Brain microvascular endothelial cell (primary cell): ENCODE results near the gene ARHGAP24.
"Not testable (repeated sequence)": the region's sequence is repeated elsewhere in the genome, so short reads cannot be mapped to it uniquely, and the experiment has no call there.

Experiments
- DNase-seq: peaks from one replicate; pipeline ENCODE4 v3.0.0-alpha.2; 2020
- H3K27ac ChIP-seq: fragments of 250-450 bp; sonication (Bioruptor Pico); 2 replicates; pipeline ENCODE4 v1.5.1; 2020; ENCODE audit warnings: mild to moderate bottlenecking, moderate library complexity
- H3K27me3 ChIP-seq: fragments of 250-450 bp; sonication (Bioruptor Pico); replicated peaks from 2 replicates; pipeline ENCODE4 v1.5.1; 2020; ENCODE audit warnings: mild to moderate bottlenecking
- H3K36me3 ChIP-seq: fragments of 250-450 bp; sonication (Bioruptor Pico); replicated peaks from 2 replicates; pipeline ENCODE4 v1.5.1; 2020; ENCODE audit warnings: mild to moderate bottlenecking
- H3K4me3 ChIP-seq: 2 replicates; pipeline ENCODE4 v1.5.1; 2011; ENCODE audit warnings: low read depth, mild to moderate bottlenecking, control low read depth, low read length, moderate library complexity
- in situ Hi-C: cut with HindIII; loops from 2 replicates; pipeline ENCODE4 v1.10.0; 2017; ENCODE audit warnings: low sequenced_read_pairs, low pct_ligation_motif_present
- TF ChIP-seq, protein P1 (sequence below): IDR thresholded peaks from 2 replicates; pipeline ENCODE4 v1.5.1; 2011; ENCODE audit warnings: low read depth, mild to moderate bottlenecking, moderate library complexity, low read length, control low read depth, inconsistent platforms; ENCODE audit errors: missing control alignments

The ARHGAP24 gene

DNA sequence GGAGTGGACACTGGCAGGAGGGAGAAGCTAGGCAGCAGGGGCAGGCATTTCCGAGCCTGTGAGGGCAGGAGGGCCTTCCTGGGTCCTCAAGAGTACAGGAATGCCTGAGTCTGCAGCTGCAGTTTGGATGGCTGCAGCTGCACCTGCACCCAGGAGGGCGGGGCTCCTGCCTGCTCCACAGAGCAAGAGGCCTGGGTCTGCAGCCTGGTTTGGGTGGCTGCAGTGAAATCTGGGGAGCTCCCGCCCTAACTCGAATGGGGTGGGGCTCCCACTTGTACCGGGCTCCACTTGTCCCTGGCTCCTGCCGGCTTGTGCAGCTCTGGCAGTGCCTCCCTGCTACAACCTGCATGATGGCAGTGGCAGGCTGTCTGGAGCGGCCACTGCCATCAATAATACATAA, 436.0 kb downstream of the ARHGAP24 start:
- H3K4me3 ChIP-seq: no peak overlapping the region
- TF ChIP-seq, protein P1, sequence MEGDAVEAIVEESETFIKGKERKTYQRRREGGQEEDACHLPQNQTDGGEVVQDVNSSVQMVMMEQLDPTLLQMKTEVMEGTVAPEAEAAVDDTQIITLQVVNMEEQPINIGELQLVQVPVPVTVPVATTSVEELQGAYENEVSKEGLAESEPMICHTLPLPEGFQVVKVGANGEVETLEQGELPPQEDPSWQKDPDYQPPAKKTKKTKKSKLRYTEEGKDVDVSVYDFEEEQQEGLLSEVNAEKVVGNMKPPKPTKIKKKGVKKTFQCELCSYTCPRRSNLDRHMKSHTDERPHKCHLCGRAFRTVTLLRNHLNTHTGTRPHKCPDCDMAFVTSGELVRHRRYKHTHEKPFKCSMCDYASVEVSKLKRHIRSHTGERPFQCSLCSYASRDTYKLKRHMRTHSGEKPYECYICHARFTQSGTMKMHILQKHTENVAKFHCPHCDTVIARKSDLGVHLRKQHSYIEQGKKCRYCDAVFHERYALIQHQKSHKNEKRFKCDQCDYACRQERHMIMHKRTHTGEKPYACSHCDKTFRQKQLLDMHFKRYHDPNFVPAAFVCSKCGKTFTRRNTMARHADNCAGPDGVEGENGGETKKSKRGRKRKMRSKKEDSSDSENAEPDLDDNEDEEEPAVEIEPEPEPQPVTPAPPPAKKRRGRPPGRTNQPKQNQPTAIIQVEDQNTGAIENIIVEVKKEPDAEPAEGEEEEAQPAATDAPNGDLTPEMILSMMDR: no peak
- in situ Hi-C loops: no loop called here
- H3K27me3 ChIP-seq: no peaks in the 10 kb centered on the region
- no peaks in the 10 kb centered on the region for H3K36me3 ChIP-seq
- DNase-seq: no peak
- H3K27ac ChIP-seq: no peak overlapping the region

DNA sequence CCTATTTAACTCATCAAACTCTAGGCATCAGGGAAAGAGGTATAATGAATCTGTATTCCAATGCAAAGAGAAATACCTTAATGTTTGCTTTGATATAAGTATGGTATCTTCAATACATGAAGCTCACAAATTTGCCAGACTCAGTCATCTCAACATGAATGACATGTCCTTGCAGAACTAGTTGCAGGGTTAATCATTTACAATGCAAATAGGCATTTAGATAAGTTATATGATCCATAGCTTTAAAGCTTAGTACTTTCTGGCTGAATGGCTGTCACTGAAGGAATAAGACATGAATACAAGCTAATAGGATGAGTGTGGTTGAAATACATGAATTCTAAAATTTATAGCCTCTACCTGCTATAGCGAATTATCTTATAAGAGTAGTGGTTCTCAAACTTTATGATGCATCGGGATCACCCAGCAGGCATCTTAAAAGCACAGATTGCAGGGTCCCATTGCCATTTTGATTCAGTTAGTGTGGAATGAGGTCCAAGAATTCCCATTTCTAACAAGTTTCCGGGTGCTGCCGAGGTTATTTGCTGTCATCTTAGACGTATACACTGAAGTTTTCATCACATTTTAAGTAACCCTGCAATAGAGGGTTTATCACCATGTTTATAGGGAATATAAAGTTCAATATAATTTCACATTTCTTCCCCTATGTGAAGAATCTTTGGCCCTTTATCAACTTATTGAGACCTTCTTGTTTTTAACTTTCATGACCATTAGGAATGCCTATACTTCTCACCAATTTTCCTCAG, 439.2 kb downstream of the ARHGAP24 start:
- TF ChIP-seq, protein P1: no peak
- Histone ChIP-seq H3K27me3 (no peaks in the 10 kb centered on the region), H3K36me3 (no peaks in the 10 kb centered on the region), H3K4me3 (no peak overlapping the region), H3K27ac (no peak overlapping the region)
- in situ Hi-C loops: no loop called here
- no peak for DNase-seq

DNA sequence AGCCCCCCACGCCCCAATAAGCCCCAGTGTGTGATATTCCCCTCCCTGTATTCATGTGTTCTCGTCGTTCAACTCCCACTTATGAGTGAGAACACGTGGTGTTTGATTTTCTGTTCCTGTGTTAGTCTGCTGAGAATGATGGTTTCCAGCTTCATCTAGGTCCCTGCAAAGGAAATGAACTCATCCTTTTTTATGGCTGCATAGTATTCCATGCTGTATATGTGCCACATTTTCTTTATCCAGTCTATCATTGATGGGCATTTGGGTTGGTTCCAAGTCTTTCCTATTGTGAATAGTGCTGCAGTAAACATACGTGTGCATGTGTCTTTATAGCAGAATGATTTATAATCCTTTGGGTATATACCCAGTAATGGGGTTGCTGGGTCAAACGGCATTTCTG, 440.6 kb downstream of the ARHGAP24 start:
- DNase-seq, H3K36me3 ChIP-seq, in situ Hi-C loops, H3K27ac ChIP-seq, H3K27me3 ChIP-seq, H3K4me3 ChIP-seq: not testable (repeated sequence)

DNA sequence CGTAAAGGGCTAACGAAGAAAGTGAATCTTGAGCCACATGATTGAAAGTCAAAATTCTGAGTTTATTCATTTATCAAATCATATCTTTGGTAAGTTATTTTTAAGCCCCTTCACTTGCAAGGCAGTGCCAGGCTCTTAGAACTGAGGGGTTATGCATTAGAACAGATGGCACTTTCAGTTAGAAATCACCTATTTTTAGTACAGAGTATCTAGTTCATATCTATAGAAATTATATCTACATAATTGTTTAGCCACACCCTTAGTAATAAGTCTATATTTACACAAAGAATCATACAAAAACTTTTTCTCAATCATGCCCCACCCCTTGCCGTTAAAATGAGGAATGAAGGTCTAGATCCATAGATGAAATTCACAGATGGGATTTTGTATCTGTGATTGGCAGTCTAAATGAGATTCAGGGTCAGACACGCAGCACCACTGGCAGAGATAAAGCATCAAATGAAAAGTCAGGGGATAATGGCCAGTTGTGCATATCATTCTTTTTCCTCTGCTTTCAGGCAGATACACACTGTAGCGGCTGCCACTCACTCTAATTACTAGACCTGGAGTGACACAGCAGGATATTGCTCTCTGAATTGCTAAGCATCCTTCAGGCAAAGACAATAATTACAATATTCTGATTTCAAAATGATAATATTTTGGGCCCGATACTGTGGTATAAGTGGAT, 444.4 kb downstream of the ARHGAP24 start:
- in situ Hi-C loops: no loop called here
- Histone ChIP-seq H3K27me3 (no peaks in the 10 kb centered on the region), H3K27ac (no peak overlapping the region), H3K36me3 (no peaks in the 10 kb centered on the region), H3K4me3 (no peak overlapping the region)
- TF ChIP-seq, protein P1: no peak
- no peak for DNase-seq

DNA sequence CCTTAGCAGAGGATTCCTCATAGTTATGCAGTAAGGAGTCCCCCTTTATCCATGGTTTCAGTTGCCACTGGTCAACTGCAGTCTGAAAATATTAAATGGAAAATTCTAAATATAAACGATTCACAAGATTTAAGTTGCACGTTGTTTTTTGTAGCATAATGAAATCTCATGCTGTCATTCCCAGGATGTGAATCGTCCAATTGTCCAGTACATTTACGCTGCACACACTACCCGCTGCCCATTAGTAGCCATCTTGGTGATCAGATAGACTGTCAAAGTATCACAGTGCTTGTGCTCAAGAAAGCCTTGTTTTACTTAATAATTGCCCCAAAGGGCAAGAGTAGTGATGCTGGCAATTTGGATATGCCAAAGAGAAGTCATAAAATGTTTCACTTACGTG, 450.1 kb downstream of the ARHGAP24 start:
- in situ Hi-C loops: no loop called here
- no peak overlapping the region for H3K4me3 ChIP-seq
- no peak overlapping the region for H3K27ac ChIP-seq
- no peaks in the 10 kb centered on the region for H3K27me3 ChIP-seq
- no peaks in the 10 kb centered on the region for H3K36me3 ChIP-seq
- TF ChIP-seq, protein P1: no peak
- DNase-seq: no peak

DNA sequence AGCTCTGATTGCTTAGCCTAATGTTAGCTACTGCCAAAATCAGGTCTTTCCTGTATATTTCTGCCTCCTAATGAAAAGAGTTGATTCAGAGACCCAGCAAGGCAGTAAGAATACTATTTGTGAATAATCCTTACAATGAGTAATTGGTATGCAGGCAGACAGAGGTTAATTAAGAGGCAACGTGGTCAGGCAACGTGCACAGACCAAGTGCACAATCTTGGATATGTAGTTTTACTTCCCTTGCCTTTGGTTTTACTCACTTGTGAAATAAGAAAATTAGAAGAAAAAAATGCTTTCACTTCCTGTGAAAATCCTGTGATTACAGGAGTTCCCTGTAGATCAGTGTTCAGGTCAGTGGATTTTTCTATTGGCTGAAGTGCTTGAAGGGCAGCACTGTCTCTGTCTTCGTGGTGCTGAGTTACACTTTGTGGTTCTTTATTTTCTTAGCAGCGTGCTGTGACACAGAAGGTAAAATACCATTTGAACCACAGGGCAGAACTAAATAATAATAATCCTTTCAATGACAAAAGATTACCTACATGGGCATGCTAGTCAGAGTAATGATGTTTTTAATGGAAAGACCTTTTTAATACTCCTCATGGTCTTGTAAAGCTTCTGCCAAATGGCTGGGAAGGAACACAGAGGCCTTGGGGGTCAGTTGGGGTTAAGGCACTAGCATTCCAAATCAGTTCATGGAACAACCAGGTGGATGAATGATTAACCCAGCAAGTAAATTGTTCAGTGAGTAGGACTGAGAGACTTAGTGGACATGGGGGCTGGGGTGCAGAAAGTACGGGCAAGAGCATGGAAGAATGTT, 454.0 kb downstream of the ARHGAP24 start:
- in situ Hi-C loops: no loop called here
- Histone ChIP-seq H3K27ac (no peak overlapping the region), H3K4me3 (no peak overlapping the region), H3K36me3 (no peaks in the 10 kb centered on the region), H3K27me3 (no peaks in the 10 kb centered on the region)
- TF ChIP-seq, protein P1: no peak
- peak; percentile 42 for DNase-seq
